WTC11 (cell line): ENCODE data around the gene NPAS3.

Source experiments
- ATF3 ChIP-seq: sonication (generic); formaldehyde crosslinking; conservative IDR thresholded peaks from 2 replicates; pipeline ENCODE4 v1.8.1; 2022; ENCODE audit warnings: mild to moderate bottlenecking, missing genetic modification reagents
- ELF4 ChIP-seq: sonication (generic); formaldehyde crosslinking; IDR thresholded peaks from 2 replicates; pipeline ENCODE4 v1.8.1; 2022; ENCODE audit warnings: low read depth, mild to moderate bottlenecking, moderate library complexity, missing genetic modification reagents
- MXD4 ChIP-seq: fragments of 250-450 bp; sonication (Bioruptor Pico); IDR thresholded peaks from 2 replicates; pipeline ENCODE4 v1.8.0; 2021; ENCODE audit warnings: mild to moderate bottlenecking, moderate library complexity, borderline replicate concordance
- NR3C1 ChIP-seq: sonication (generic); formaldehyde crosslinking; conservative IDR thresholded peaks from 2 replicates; pipeline ENCODE4 v1.8.1; 2023; ENCODE audit warnings: low read depth, mild to moderate bottlenecking, missing genetic modification reagents
- ZNF263 ChIP-seq: sonication (generic); formaldehyde crosslinking; IDR thresholded peaks from 2 replicates; pipeline ENCODE4 v1.8.1; 2022; ENCODE audit warnings: low read depth, mild to moderate bottlenecking, moderate library complexity, missing genetic modification reagents
- TF ChIP-seq, protein P1 (sequence below): sonication (generic); formaldehyde crosslinking; IDR thresholded peaks from 2 replicates; pipeline ENCODE4 v1.8.1; 2023; ENCODE audit warnings: mild to moderate bottlenecking, moderate library complexity, missing genetic modification reagents
- TF ChIP-seq, protein P2 (sequence below): sonication (generic); formaldehyde crosslinking; IDR thresholded peaks from 2 replicates; pipeline ENCODE4 v1.8.0; 2022; ENCODE audit warnings: mild to moderate bottlenecking, missing genetic modification reagents
- TF ChIP-seq, protein P3 (sequence below): fragments of 200-600 bp; IDR thresholded peaks from 2 replicates; pipeline ENCODE4 v1.8.0; 2022; ENCODE audit warnings: antibody characterized with exemption

DNA sequence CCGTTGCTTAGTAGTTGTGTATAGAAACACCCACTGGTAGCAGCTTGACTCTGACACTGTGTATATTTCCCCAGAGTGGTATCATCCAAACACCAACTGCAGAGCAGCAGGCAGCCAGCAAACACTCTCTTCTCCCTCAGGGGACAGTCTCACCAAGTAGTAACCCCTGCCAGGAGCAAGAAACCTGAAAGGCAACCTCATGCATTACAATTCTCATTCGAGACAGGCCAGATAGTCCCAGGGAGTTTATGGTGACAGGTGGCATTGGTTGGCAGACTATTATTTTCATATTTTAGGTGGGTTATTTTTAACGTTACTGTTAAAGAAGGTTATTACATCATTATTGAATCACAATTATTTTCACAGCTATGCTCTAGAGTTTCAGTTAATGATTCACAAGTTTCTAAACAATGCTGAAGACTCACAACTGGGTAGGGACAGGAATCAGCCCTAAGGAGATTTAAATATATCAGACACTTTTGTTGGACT lies 789.4 kb downstream of the NPAS3 start:
- TF ChIP-seq, protein P1, sequence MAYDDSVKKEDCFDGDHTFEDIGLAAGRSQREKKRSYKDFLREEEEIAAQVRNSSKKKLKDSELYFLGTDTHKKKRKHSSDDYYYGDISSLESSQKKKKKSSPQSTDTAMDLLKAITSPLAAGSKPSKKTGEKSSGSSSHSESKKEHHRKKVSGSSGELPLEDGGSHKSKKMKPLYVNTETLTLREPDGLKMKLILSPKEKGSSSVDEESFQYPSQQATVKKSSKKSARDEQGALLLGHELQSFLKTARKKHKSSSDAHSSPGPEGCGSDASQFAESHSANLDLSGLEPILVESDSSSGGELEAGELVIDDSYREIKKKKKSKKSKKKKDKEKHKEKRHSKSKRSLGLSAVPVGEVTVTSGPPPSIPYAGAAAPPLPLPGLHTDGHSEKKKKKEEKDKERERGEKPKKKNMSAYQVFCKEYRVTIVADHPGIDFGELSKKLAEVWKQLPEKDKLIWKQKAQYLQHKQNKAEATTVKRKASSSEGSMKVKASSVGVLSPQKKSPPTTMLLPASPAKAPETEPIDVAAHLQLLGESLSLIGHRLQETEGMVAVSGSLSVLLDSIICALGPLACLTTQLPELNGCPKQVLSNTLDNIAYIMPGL (CRISPR knock-in tag) = no peak
- TF ChIP-seq ATF3 (no peak), ZNF263 (CRISPR knock-in tag) (no peak), MXD4 (CRISPR knock-in tag) (no peak), NR3C1 (no peak), ELF4 (no peak)
- TF ChIP-seq, protein P2, sequence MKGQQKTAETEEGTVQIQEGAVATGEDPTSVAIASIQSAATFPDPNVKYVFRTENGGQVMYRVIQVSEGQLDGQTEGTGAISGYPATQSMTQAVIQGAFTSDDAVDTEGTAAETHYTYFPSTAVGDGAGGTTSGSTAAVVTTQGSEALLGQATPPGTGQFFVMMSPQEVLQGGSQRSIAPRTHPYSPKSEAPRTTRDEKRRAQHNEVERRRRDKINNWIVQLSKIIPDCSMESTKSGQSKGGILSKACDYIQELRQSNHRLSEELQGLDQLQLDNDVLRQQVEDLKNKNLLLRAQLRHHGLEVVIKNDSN (CRISPR knock-in tag) = no peak
- TF ChIP-seq, protein P3, sequence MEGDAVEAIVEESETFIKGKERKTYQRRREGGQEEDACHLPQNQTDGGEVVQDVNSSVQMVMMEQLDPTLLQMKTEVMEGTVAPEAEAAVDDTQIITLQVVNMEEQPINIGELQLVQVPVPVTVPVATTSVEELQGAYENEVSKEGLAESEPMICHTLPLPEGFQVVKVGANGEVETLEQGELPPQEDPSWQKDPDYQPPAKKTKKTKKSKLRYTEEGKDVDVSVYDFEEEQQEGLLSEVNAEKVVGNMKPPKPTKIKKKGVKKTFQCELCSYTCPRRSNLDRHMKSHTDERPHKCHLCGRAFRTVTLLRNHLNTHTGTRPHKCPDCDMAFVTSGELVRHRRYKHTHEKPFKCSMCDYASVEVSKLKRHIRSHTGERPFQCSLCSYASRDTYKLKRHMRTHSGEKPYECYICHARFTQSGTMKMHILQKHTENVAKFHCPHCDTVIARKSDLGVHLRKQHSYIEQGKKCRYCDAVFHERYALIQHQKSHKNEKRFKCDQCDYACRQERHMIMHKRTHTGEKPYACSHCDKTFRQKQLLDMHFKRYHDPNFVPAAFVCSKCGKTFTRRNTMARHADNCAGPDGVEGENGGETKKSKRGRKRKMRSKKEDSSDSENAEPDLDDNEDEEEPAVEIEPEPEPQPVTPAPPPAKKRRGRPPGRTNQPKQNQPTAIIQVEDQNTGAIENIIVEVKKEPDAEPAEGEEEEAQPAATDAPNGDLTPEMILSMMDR = no peak
